HS-27A (cell line): ENCODE results near the gene MXD4.
A peak's percentile ranks its signal among the peaks of the same experiment; 100 is the strongest.

Experiments
- DNase-seq: peaks from one replicate; pipeline ENCODE4 v3.0.0-alpha.2; 2012; ENCODE audit warnings: low read depth, missing footprints

The MXD4 gene

DNA sequence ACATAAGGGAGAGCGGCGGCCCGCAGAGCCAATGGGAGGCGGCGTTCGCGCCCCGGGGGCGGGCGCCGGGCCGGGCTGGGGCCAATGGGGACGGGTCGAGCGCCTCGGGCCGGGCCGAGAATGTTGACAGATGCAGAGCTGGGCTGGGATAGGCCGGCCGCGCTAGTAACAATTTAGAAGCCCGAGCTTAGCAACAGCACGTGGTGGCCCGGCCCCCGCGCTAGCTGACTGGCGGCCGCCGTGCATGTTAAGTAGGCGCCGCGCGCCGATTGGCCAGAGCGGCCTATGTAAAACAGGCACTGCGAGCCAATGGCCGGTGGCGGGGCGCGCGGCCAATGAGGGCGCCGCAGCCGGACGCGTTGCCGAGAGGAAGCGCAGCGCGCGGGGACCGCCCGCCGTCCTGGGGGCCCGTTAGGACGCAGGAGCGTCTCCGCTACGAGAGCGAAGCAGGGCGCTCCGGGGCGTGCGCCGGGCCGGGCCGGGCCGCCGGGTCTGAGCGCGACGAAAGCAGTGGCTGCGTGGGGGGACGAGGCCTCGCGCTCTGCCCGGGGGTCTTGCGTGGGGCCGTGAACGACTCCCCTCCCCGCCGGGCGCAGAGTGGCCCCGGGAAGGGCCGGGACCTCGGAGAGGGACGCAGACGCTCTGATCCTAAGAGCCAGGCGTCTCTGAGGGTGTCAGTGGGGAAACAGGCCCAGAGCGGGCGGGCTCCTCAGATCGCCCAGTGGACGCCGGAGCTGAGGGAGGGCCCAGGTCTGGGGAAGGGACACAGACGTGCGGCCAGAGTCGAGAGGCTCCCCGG lies 435 bp upstream of the MXD4 start:
- DNase-seq: peak; percentile 90

DNA sequence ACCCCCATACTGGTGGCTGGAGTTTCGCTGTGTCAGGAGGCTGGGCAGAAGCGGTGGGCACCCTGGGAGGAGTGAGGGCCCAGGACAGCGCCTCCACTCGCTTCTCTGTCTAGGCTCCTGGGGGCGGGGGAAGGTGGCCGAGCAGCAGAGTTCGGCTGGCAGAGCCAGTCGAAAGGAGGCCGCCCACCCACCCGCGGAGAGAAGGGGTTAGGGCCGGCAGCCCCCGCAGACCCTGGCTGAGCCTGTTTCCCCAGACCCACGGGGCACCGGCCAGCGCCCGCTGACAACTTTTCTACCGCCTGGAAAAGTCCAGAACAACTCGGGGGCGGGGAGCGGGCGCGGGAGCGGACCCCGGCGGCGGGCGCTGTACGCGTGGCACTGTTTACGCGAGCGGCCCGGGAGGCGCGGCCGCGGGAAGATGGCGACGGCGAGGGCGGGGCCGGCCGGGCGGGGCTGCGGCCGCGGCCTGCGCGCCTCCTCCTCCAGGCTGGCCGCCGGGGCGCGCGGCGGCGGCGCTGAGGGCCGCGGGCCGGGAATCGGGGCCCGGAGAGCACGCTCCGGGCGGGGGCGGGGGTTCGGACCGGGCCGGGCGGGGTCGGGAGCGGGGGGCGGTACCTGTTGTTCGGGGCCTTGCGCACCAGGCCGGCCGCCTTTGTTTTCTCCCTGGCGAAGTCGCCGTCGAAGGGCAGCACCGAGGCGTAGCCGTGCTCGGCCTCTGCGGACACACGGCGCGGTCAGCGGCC lies 628 bp downstream of the MXD4 start:
- DNase-seq: no peak

DNA sequence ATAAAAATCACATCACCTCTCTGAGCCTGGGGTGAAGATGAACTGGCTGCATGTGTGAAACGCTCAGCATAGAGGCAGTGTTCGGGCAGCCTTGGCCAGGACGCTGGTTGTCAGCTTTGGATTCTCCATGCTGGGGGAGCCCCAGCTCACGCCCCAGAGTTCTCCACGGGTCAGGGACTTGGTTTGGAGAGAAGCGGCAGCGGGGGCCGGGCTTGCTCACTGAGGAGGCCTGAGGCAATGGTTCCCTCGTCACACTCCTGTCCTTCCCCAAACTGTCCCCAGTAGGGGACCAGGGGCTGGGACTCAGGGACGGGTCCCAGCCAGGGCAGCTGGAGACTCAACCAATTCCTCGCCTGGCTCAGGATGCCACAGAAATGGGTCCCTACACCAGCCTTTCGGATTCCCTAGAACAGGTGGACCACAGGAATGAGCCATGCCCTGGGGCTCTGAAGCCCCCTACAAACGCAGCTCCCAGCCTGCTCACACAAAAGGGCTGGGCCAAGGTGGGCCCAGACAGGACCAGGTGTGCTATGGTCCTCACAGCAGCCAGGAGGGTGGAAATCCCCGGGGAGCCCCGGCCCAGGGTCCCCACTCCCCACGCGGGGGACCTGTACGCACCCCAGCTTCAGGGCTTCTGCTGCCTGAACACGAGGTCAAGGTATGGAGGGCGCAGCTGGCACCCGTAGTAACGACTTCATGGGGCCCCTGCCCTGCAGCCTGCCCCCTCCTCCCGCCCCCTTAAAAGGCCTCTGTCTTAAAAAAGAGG lies 1.4 kb downstream of the MXD4 start:
- DNase-seq: no peak

DNA sequence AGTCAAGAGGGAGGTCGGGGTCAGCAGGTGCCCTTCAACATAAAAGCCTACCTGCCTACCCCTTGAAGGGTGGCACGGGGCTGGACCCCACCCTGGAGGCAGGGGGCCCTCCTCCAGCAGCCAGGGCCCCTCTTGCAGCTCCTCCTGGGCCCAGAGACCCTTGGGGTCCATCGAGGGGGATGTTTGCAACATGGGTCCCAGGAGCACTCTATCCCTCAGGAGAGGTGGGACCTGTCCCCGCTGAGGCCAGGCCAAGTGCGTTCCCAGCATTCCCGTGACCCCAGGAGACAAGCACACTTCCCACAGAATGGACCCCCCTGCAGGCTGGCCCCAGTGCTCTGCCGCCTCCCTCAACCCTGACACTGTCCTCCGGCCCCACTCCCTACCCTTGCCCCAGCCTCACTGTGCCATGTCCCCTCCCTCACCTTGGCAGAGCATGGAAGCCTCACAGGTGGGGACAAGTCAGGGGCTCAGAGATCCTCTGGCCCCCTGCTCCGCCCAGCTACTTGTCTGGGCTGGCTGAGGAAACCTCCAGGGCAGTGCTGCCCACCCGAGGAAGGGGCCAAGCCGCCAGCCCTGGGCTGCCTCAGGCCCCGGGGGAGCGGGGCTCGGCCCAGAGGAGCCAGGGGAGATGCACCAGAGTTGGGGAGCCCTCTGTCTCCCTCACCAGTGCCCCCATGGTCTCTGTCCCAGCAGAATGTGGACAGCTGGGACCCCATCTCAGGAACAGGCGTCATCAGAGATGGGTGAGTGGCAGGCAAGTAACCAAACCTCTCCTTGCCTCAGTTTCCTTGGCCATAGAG lies 2.2 kb downstream of the MXD4 start:
- DNase-seq: no peak

DNA sequence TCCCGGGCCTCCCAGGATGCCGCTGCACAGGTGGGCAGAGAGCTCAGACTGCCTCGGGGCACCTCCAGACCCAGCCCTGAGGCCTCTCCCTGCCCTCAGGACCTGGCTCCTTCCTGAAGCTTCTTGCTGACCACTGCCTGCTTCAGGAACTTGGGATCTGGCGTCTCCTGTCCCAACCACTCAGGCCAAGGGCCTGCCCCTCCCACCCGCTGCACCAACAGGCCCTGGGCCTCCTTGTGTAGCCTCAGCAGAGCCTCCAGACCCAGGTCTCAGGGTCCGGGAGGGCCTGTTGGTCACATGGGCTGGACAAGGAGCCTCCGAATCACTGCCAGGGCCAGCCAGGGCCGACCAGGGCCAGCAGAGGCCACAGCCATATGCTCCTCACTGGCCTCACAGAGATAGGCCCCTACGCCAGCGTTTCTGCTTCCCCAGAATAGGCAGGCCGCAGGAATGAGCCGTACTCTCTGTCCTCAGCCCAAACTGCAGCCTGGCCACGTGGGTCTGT lies 2.8 kb downstream of the MXD4 start:
- no peak for DNase-seq

DNA sequence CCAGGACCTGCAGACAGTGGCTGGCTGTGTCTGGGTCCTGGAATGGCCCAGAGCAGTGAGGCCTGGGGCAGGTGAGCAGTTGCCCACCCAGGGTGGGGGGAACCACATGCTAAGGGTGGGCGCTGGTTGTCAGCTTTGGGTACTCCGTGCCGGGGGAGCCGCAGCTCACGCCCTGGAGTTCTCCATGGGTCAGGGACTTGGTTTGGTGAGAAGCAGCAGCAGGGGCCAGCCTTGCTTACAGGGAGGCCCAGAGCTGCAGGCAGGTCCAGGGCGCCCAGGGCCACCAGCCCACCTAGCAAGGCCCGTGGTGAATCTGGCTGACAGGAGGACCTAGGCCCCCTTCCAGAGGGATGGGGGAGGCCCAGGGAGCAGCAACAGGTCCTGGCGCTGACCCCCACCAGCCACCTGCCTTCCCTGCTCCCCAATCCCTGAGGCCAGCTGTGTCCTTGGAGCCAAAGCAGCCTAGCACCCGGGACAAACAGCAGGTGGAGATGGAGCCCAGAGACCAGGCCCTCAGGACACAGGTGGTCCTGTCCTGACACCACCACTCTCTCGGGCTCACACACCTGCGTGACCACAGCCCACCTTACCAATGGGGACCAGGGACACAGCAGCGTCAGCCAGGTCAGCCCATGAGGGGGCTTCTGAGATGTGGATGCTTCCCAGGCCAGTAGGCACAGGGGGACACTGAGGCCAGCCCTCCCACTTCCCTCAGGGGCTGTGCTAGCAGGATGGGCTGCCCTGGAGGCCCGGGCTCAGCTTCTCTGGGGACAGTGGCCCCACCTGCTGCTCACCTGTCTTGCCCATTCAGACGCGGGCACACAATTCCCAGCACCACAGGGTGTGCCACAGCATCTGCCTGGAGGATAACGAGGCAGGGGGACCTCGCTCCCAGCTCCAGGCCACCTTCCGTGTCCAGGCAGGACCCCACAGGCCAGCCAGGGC lies 3.5 kb downstream of the MXD4 start:
- no peak for DNase-seq

DNA sequence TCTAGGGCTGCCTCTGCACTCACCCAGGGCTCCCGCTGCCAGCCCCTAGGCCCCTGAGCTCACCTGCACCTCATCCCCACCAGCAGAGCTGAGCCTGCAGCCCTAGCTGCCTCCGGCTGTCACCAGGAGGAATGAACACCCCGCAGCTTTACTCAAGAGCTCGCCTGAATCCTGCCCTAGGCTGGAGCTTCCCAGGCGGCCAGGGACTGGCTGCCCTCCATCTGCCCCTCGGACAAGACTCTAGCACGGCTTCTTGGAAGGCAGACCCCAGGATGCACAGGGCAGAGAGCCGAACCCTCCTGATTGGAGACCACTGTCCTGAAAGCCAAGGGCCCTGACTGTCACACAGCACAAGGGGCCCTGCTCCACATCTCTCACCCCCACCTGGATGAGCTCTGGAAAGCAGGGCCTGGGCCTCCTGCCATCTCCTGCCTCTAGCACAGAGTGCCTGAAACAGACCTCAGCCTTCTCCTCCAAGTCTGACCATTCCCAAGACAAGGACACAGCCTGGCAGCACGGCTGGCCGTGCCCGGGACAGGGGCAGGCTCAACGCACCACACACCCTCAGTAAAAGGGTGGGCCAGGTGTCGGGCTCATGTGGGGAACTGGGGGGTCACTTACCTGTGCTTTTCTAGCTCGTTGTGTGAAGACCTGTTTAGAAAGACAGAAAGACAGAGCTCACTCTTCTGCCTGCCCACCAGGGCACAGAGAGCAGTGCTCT lies 4.4 kb downstream of the MXD4 start:
- no peak for DNase-seq

DNA sequence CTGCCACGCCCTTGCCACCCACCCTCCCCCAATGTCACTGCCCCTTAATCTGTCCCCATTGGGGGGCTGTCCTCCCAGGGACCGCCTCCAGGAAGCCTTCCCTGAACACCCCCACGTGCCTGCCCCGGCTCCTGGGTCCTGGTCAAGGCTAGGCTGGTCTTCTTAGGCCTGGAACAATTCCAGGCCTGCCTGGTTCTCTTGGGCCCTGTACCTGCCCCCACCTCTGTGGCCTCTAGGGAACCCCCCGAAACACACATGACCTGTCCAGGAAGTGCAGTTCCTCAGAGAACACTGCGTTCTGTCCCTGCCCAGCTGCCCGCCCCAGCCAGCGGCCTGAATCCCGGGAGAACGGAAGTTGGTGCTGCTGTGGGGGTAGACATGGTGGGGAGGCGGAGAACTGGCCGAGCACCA lies 5.1 kb downstream of the MXD4 start:
- no peak for DNase-seq

DNA sequence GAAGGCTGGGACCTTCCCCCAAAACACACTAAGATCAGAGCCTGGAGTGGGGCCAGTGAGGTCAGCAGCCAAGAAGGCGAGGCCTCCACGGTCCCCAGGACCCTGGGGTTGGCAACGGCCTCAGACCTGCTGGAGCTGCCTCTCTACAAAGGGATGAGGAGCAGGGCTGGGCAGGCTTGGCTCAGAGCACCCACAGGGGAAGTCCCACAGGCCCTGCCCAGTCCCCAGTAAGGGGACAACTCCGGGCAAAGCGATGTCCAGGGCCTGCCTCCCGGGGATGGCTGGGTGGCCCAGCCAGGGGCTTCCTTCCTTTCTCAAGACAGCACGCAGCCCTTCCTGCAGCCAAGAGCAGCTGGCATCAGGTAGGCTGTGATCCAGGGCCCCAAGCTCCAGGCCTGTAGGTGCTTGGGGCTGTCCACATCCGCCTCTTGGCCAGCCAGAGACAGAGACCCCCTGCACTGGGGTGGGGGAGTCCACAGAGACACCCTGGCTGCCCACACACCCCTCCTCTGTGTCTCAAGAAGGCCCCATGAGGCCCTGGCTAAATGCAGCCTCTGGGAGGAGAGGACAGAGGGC lies 5.7 kb downstream of the MXD4 start:
- no peak for DNase-seq

DNA sequence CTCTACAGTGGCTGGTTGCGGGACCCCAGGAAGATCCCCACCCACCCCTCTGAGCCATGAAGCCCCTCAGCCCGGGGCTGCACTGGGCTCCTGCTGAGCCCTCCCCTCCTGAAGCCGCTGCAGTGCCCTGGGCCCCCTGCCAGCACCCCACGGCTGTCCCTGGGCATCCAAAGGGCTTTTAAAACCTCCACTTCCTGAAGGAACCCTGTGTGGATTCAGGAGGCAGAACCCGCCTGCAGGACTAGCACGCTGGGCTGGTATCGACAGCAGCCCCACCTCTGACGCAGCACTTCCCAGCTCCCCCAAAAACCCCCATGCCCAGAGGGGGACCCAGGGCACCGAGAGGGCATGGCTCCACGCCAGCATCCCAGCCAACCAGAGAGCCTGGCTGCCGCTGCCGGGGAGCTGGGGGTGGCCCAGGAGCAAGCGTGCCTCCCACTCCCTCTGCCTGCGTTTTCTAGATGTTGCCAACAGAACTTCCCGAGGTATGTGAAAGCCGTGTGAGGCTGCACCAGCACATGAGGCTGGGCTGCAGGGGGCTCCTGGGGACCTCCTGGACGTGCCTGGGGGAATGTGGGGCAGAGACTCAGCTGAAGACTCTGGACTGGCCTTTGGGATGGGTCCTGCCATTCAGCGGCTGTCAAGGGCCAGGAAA lies 6.3 kb downstream of the MXD4 start:
- DNase-seq: no peak

DNA sequence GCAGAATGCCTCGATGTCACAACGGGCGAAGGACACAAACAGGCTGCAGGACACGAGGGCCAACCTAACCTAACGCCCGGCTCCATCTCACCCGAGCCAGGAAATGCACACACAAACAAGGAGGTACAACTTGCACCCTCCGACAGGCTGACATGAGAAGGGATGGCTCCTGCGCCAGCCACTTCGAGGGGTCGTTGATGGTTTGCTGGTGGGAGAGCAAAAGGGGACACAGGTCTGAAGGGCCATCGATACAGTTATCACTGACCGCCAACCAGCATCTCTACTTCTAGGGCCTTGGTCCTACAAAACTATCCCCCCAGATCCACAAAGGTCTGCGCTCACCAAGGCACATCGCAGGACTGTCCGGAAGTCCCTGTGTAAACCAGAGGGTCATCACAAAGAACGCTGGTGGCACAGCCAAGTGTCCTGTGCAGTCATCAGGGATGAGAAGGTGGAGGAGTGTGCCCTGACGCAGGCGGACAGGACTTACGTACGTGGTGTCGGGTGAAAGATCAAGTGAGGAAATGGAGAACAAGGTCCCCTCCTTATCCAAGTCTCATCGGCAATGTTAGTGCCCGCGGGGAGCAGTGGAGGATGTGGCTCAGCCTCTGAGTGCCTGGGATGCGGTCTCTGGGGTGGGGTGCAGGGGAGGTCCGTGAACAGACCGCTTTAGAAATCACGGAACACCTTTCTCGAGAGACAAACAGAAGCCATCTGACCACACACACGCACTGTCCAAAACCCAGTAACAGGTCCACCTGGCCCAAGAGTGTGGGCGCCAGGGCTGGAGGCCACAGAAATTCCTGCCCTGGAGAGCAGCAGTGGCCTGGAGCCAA lies 7.0 kb downstream of the MXD4 start:
- DNase-seq: no peak

DNA sequence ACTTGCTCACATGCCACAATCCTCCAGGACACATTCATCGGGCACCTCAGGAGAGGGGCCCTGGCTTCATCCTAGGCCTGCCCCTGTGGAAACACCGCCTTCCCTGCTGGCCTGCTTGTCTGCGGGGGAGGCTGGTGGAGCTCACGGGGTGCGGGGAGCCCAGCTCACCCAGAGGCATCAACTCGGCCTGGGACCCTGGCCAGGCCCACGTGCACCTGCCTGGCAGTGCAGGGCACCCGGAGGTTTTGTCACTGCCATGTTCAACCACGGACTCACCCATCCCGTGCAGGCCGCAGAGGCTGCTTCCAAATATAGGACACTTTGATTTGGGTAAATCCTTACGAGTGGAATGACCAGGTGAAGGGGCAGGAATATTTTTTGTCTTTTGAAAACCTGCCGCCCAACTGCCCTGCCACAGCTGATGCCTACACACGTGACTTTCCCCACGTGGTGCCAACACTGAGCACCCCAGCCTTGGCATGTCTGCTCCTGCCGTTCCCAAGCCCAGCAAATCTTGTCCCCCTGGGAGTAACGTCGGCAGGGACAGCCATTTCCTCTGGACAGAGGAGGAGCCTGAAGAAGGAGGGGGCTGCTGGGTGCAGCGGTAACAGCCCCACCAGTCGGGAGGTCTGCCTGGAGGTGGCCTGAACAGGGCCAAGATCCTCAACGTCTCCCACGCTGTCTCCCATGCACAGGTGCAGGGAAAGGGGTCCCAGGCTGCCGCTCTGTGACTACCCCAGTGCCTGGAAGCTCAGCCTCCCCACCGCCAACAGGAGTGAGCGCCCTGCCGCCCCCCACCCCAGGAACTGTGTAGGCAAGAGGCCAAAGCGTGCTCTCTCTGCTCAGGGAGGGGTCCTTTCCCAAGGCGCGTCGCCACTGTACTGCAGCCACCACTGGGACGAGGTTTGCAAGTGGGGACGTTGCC lies 8.5 kb downstream of the MXD4 start:
- no peak for DNase-seq

DNA sequence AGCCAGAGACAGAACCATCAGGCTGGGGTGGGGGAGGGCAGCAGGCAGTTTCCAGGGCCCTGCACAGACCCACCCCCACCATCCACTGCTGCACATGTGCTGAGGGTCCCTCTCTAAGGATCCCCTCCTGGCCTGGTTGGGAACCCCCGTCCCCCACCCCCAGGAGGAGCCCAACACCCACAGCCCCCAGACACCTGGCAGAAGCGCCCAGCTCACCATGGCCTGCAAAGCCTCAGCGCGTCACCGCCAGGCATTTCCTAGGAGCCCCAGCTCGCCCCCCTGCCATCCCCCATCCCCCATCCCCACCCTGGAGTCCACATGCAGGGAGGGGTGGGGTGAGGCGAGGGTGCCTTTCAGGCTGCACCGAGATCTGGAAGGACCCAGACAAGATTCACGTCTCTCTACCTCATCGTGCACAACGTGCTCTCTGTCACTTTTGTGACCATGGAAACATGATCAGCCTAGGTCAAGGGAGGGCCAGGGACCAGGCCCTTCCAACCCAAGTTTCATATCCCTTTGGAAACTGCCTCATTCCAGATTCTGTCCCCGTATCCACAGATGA lies 9.3 kb downstream of the MXD4 start:
- DNase-seq: no peak

DNA sequence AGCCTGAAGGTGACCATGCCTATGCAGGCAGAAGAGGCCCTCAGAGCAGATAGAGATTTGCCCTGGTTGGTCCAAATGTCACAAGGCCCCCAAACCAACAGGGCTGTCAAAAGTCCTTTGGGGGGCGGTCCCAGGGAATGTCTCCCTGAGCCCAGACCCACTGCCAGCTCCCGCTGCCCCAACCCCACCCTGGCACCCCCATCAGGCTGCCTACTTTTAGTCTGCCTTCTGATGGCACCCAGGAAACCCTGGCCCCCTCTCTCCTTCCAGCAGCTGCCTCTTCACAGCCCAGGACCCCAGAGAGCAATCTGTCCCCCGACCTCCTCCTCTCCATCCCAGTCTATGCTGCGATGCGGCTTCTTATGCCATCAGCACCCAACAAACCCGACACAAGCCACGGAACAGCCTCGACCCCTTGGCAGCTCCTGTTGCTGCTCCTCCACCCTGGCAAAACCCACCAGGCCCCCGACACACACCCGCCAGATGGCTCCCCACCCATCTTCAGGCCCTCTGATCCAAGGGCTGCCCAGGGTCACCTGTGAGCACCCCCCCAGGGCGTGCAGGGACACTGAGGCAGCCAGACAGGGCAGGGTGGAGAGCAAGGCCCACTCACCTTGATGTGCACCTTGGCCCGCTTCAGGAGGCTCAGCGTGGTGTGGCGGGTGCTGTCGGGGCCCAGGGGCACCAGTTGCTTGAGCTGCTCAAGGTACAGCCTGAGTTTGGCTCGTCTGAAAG lies 9.9 kb downstream of the MXD4 start:
- DNase-seq: no peak

DNA sequence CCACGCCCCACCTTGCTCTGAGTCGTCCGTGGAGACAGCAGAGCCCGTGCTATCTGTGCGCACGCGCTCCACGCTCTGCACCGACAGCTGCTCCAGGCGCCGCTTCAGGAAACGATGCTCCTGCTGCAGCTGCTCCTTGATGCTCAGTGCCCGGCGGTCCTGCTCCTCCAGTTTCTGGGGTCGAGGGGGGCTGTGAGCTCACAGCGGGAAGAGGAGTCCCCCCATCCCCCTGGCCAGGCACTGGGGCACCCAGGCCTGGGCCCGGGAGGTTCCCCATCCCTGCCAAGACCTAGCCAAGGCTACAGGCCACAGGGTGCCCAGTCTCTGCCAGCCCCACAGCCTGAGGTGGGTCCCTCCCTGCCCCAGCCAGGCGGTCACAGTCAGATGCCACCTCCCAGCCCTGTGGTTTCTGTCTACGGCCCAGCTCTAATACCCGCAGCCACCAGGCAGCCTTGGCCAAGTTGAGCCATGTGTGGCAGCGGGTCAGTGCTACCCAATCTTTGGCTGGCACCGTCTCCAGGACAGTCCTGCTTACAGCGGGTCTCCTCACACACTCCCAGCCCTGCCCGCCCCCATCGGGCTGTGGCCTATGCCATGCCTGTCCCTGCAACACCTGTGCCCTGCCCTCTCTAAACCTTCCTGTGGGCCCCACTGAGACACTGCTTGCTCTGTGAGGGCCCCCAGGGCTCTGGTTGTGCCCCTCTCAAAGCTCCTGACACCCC lies 10.7 kb downstream of the MXD4 start:
- DNase-seq: no peak
